Dermis lymphatic vessel endothelial cell (primary cell): ENCODE data around the gene CD8B. TPM values are rescaled to one million over a fixed set of nuclear protein-coding genes. Genes with fewer than 3 reads are reported as not detected.

Experiments used
- total RNA-seq: library from RNA; depleted of rRNA; stranded (reverse); fragments of >200 nt; gene quantifications from 2 replicates; pipeline ENCODE4 v1.2.1, GENCODE V29; 2014

Gene CD8B
- total RNA-seq, result not detected in 2 replicates

DNA sequence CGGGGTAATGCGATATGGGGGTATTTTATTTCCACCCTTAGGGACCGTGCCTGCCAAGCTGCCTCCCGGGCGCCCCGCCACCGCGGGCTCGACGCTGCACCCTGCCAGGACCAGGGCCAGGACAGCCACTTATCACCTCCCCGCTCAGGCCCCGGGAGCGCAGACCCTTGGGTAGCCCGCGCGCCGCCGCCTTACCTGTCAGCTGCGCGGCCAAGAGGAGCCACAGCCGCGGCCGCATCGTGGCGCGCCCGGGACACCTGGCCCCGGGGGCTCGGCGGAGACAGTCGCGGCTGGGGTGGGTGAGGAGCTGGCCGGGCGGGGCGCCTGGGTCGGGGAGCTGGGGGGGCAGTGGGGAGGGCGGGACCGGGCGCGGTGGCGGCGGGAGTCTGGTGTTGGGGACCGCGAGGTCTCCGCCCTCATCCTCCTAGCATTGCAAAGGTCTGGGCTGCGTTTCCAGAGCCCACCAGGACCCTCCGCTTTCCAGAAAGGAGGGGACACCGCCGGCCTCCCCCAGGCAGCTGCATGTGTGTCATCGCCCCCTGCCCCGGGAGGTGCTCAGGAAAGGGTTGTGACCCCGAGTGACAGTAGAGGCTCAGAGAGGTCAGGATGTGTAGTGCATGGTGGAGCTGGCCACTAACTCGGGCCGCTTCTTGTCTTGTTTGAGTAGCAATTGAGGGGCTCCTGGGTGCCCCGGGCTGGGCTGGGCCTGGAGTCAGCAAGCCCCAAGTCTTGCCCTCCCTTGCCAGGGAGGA lies at the start of gene CD8B:
TSS of gene CD8B (minus strand) at position 259 of the 752 bp plus-strand sequence. CDS start at position 238, 21 bp downstream.

DNA sequence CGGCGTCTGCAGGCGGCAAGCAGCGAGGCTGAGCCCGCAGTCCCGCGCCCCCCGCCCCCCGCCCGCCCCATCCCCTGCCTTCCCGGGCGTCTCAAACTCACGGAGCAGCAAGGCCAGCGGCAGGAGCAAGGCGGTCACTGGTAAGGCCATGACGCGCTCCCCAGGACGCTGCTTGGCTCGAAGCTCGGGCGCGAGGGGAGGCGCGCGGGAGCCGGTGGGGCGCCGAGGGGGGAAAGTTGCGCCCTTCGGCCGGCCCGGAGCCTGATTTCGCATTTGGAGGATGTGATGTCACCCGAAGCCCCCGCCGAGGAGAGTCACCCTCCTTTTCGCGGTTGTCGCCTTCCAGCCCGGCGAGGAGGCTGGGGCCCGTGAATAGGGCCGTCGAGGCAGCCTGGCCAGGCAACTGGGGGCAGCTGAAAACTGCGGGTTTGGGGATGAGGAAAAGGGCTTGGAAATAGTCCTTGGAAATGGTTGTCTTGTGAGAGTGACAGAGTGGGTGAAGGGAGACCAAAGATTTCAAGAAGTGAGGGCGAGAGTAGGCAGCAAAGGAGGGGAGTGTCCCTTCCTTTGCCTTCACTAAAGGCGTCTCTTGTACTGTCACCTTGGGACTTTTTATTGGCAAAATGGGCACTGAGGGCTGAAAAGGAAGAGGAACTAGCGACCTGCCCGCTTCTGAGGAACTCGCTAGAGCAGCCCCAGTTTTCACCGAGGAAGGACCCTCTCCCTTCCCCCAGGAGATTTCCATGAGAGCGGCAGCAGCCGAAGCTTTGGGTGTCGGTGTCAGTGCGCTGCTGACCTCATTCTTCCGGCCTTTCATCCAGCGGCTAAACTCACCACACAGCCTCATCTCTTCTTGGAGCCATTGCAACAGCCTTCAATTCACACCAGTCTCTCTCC lies 70.8 kb downstream of the CD8B start, which contains the start of gene CD8A:
TSS of gene CD8A (minus strand) at position 238 of the 897 bp plus-strand sequence. CDS start at position 150, 88 bp downstream.

Other genes with a start within 250 kb of the CD8B start
- 37.3 and 38.1 TPM in 2 replicates for gene RNF103, start 238.0 kb downstream of the CD8B start, total RNA-seq
- gene RMND5A, start 141.6 kb downstream of the CD8B start, total RNA-seq, result 102 and 113 TPM in 2 replicates
- gene CD8A, start 71.0 kb downstream of the CD8B start, total RNA-seq, result not detected in 2 replicates
- gene RGPD1, start 80.2 kb upstream of the CD8B start, total RNA-seq, result 0.52 and 0.87 TPM in 2 replicates
- 0.11 and 1.7 TPM in 2 replicates for gene PLGLB1, start 160.0 kb upstream of the CD8B start, total RNA-seq